ENCODE data around the gene MGAT4B.

DNA sequence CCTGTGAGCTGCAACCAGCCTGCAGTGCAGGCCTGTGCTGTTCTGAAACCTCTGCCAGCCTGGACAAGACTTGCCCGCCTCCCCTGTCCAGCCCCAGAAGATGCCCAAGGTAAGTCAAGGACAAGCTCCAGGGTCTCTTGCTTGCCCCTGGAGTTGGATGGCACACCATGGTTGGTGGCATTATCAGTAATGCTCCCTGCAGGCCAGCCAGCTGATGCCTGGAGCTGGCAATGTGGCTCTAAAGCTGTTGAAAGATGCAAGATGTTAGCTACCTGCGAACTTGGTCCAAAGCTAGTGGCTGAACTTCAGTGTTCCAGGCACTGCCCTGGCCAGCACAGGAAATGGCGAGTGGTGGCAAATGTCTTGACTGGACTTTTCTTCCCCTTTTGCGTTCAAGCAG, 26.8 kb downstream of the MGAT4B start:
- TF ChIP-seq EZH2 (IDR thresholded peaks at IDR 0.05; ENCODE audit: low read length, missing control alignments): no peak
- TF ChIP-seq, protein P1, sequence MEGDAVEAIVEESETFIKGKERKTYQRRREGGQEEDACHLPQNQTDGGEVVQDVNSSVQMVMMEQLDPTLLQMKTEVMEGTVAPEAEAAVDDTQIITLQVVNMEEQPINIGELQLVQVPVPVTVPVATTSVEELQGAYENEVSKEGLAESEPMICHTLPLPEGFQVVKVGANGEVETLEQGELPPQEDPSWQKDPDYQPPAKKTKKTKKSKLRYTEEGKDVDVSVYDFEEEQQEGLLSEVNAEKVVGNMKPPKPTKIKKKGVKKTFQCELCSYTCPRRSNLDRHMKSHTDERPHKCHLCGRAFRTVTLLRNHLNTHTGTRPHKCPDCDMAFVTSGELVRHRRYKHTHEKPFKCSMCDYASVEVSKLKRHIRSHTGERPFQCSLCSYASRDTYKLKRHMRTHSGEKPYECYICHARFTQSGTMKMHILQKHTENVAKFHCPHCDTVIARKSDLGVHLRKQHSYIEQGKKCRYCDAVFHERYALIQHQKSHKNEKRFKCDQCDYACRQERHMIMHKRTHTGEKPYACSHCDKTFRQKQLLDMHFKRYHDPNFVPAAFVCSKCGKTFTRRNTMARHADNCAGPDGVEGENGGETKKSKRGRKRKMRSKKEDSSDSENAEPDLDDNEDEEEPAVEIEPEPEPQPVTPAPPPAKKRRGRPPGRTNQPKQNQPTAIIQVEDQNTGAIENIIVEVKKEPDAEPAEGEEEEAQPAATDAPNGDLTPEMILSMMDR (conservative IDR thresholded peaks at IDR 0.05 in 1 of 2, IDR thresholded peaks at IDR 0.05 in 1 of 2; ENCODE audit: low read depth in 1 of 2, low read length in 2 of 2): no peak

All from fibroblast of lung (primary cell).